HG02884 (cell line): Measurements from ENCODE around the gene PID1.

Source experiments
- ATAC-seq: cut with Tn5 transposase; IDR thresholded peaks from one replicate; pipeline ENCODE4 v1.9.1; 2021; ENCODE audit warnings: mild to moderate bottlenecking, moderate library complexity; ENCODE audit not compliant: unreplicated experiment

The PID1 gene

GRCh38 chr2:229037621-229038020, 233.5 kb downstream of the PID1 start:
- ATAC-seq, result no peak

DNA sequence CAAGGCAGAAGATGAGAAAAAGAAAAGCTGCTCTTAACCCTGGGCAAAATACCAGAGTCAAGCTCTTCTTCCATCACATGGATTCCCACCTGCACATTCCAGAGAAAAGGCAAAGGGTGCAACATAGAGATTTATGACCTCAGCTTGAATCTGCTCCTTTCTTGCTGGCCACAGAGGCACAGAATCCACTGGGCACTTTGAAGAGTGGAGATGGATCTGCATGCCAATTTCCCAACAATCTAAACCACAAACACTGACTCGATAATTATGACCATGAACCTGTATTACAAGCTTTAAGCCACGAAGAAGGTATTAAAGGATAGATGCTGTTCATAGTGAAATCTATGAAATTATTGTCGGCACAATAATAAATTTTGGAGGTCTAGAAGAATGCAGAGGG, 237.3 kb downstream of the PID1 start:
- ATAC-seq, result no peak

DNA sequence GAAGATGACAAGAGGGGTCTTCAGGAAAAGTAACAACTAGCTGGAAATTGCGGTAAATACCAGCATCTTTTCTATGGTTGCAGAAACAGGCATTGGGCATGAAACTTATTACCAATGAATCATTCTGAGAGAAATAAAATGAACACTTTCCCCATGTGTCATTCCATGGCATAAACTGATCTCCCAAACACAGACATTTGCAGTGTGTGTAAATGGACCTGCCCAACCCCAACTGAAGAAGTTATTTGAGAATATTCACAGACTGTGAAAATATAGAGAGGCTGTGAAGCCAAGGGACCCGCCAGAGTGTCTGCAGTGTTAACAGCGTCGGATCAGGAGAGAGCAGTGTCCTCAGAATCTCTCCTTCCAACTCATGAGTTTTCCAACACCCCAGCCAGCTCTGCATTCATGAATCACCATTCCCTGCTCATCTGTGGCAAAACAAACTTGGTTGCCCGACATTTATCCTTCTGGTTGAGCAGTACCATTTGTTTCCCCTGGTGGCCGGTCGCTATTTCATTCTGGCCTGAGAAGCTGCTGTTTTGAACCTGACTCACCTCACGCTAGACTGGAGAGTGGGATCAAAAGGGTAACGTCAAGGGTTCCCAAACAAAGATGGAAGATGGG, 238.4 kb downstream of the PID1 start:
- no peak for ATAC-seq

GRCh38 chr2:229027353-229028105, 243.6 kb downstream of the PID1 start:
- no peak for ATAC-seq

DNA sequence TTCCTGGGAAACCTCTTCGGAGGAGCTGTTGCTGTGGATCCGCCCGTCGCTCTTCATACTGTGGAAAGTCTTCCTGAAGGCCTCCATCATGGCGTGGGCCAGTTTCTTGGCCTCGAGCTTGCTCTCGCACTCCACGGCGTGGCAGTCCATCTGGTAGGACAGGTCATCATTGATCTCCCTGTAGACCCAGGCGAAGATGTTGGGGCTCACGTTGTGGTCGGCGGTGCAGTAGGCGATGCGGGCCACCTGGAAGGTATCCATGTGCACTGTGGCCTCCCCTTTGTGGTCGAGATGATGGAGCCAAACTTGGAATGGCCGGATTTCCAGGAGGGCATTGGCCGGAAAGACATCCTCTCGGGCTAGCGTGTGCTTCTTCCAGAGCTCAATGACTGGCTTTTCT, 245.4 kb downstream of the PID1 start:
- ATAC-seq, result no peak

DNA sequence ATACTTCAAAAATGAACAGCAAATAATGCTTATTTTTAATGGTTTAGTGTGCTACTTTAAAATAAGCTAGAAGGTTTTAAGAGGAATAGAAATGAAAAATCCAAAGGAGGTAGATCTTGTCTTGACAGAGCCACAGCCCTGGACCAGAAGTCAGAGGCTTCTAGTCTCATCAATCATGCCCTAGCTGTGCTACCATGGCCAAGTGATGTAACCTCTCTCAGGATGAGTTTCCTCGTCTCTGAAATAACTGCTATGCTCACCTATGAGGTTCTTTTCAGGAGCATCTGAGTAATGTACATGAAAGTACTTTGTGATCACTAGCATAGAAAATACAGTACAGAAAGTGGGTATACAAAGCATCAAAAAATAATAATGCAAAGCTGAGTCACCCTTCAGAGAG, 248.4 kb downstream of the PID1 start:
- no peak for ATAC-seq

DNA sequence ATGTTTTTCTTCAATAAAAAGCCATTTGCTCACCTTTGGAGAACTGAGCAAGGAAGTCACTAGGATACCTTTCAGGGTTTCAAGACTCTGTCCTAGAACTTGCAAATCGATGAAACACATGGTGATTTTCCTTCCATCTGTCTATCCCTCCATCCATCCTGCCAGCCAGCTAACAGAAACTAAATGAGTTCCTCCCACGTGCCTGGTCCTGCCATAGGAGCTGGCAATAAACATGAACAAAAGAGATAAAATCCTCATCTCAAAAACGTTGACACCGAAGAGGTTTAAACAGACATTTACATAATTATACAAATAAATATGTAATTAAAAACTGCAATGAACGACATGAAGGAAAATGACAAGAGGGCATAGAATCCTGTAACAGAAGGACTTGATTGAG, 249.0 kb downstream of the PID1 start:
- no peak for ATAC-seq

DNA sequence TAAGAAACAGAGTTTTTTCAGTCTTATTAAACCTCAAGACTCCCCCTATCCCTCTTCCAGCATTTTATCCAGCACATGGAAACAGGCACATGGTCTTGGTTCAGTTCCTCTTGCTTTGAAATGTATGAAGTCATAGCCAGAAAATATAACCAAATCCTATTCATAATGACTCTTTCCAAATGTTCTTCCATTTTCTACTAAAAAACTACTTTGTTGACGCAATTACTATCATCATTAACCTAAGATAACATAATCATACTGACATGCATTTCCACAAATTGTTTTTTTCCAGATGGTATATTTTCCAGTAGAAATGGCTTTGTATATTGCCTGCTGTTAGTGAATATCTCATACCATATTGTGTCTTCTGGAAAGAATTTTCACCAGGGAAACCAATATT, 261.3 kb downstream of the PID1 start:
- no peak for ATAC-seq

DNA sequence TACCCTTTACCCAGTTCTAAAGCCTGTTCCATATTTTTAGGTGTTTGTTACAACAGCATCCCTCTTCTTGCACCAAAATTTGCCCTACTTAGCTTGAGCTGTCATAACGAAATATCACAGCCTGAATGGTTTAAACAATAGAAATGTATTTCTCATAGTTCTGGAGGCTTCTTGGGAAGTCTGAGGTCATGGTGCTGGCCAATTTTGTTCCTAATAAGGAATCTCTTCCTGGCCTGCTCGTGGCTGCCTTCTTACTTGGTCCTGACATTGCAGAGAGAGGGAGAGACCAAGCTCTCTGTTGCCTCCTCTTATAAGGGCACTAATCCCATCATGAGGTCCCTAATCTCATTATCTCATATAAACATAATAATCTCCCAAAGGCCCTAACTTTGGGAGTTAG, 267.8 kb downstream of the PID1 start:
- ATAC-seq, result no peak

DNA sequence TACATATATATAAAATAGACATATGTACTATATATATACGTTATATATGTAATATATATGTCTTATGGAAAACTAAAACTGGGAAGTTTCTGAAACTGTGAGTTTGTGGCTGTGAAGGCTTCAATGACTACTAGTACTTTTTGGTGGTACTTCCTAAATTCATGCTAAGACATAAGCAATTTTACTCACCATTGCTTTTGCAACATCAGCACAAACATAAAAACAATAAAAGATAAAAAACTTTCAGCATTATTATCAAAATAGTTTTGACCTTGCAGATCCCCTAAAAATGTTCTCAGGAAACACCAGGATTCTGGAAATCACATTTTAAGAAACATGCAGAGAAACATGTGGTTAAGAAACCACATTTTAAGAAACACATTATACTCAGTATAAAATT, 269.9 kb downstream of the PID1 start:
- ATAC-seq, result no peak

GRCh38 chr2:228999326-228999725, 271.8 kb downstream of the PID1 start:
- ATAC-seq, result no peak

GRCh38 chr2:228988786-228989185, 282.3 kb downstream of the PID1 start:
- no peak for ATAC-seq

DNA sequence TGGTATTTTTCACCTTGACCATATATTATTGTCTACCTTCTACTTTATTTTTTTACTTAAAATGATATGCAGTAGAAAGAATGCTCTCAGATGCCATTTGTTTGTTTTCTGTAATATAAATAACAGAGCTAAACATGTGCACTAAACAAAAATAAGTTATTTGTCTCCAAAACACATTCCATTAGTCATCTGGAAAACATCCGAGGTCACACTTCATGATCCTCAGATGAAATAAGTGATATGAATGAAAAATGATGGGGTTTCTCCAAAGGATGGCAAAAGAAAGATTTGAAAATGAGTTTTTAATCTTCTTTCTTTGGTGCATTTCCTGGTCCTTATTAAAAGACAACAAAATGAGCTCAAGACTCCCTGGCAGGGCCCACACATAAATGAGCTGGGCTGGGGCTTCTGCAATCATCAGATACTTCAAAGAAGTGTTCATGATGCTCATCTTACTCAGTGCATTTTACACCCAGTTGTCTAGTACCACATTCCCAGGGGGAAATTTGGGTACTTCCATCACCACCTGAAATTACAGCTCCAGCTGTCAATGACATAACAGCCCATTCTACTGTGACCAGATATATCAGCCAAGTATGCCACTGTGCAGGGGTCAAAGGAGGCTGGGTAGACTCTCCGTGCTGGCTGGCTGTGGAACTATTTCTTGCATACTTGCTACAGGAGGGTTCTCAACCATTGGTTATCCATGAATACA, 283.5 kb downstream of the PID1 start:
- no peak for ATAC-seq

GRCh38 chr2:228986961-228987360, 284.1 kb downstream of the PID1 start:
- no peak for ATAC-seq

GRCh38 chr2:228983700-228984099, 287.4 kb downstream of the PID1 start:
- ATAC-seq, result no peak

DNA sequence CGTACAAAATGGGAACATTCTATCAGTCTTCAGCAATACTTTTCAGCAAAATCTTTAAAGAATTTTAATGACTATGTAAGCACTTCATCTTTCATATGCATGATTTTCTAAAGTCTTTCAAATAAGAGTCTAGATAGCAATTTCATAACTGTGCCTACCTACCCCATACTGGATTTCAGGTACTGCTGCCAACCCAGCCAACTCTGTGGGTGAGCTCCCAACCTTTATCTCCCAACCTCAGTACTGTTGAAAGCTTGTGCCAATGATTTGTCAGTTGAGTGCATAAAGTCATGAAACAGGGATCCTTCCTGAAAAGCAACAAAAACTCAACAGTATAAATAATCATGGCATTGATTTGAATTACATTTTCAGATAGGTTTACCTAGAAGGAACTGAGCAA, 296.9 kb downstream of the PID1 start:
- ATAC-seq, result no peak
